SK-N-SH treated with all-trans-retinoic acid at 6 μM for 48 hours (cell line): ENCODE data around the gene MACROD1.

Experiments
- ATAC-seq: fragments of 200-7000 bp; cut with Tn5 transposase; 3 replicates; pipeline ENCODE4 v1.9.1; 2020; ENCODE audit warnings: mild to moderate bottlenecking, moderate library complexity
- ARNTL ChIP-seq: fragments of 450-650 bp; formaldehyde crosslinking; IDR thresholded peaks from 2 replicates; pipeline ENCODE4 v1.5.0; 2020; ENCODE audit warnings: low read depth, mild to moderate bottlenecking, moderate library complexity, borderline replicate concordance
- BACH2 ChIP-seq: fragments of 250-450 bp; sonication (Bioruptor Pico); IDR thresholded peaks from 2 replicates; pipeline ENCODE4 v1.9.0; 2021; ENCODE audit warnings: mild to moderate bottlenecking, borderline replicate concordance
- CSDC2 ChIP-seq: fragments of 250-450 bp; sonication (Bioruptor Pico); IDR thresholded peaks from 2 replicates; pipeline ENCODE4 v1.5.0; 2020; ENCODE audit warnings: mild to moderate bottlenecking, moderate library complexity
- ESRRG ChIP-seq: fragments of 250-450 bp; sonication (Bioruptor Pico); IDR thresholded peaks from 2 replicates; pipeline ENCODE4 v1.6.1; 2021; ENCODE audit warnings: mild to moderate bottlenecking
- GLIS3 ChIP-seq: fragments of 250-450 bp; sonication (Bioruptor Pico); IDR thresholded peaks from 2 replicates; pipeline ENCODE4 v1.5.0; 2020; ENCODE audit warnings: mild to moderate bottlenecking, moderate library complexity
- ISL1 ChIP-seq: fragments of 250-450 bp; sonication (Bioruptor Pico); IDR thresholded peaks from 2 replicates; pipeline ENCODE4 v2.1.2; 2022; ENCODE audit warnings: mild to moderate bottlenecking, moderate library complexity
- OSR1 ChIP-seq: fragments of 250-450 bp; sonication (Bioruptor Pico); IDR thresholded peaks from 2 replicates; pipeline ENCODE4 v1.8.0; 2022; ENCODE audit warnings: moderate library complexity, mild to moderate bottlenecking, inconsistent platforms
- PPARA ChIP-seq: fragments of 250-450 bp; sonication (Bioruptor Pico); IDR thresholded peaks from 2 replicates; pipeline ENCODE4 v1.5.0; 2020; ENCODE audit warnings: mild to moderate bottlenecking, borderline replicate concordance
- RARB ChIP-seq: fragments of 250-450 bp; sonication (Bioruptor Pico); IDR thresholded peaks from 2 replicates; pipeline ENCODE4 v1.8.0; 2021; ENCODE audit warnings: mild to moderate bottlenecking, moderate library complexity
- SNAI2 ChIP-seq: fragments of 250-450 bp; sonication (Bioruptor Pico); IDR thresholded peaks from 2 replicates; pipeline ENCODE4 v1.5.0; 2020; ENCODE audit warnings: mild to moderate bottlenecking, moderate library complexity
- TOX ChIP-seq: fragments of 250-450 bp; sonication (Bioruptor Pico); IDR thresholded peaks from 2 replicates; pipeline ENCODE4 v1.8.0; 2021; ENCODE audit warnings: mild to moderate bottlenecking, moderate library complexity, borderline replicate concordance
- ZC3H10 ChIP-seq: fragments of 250-450 bp; sonication (Bioruptor Pico); IDR thresholded peaks from 2 replicates; pipeline ENCODE4 v1.5.1; 2021; ENCODE audit warnings: mild to moderate bottlenecking, moderate library complexity
- ZFP3 ChIP-seq: fragments of 250-450 bp; sonication (Bioruptor Pico); IDR thresholded peaks from 2 replicates; pipeline ENCODE4 v1.5.0; 2020; ENCODE audit warnings: mild to moderate bottlenecking, moderate library complexity
- ZFP30 ChIP-seq: fragments of 450-650 bp; formaldehyde crosslinking; IDR thresholded peaks from 2 replicates; pipeline ENCODE4 v1.5.0; 2022; ENCODE audit warnings: mild to moderate bottlenecking, moderate library complexity
- ZNF565 ChIP-seq: fragments of 450-650 bp; formaldehyde crosslinking; conservative IDR thresholded peaks from 2 replicates; pipeline ENCODE4 v1.5.0; 2020; ENCODE audit warnings: low read depth, mild to moderate bottlenecking, moderate library complexity
- ZNF70 ChIP-seq: fragments of 450-650 bp; formaldehyde crosslinking; IDR thresholded peaks from 2 replicates; pipeline ENCODE4 v1.5.0; 2020; ENCODE audit warnings: mild to moderate bottlenecking, moderate library complexity
- ZNF8 ChIP-seq: fragments of 450-650 bp; formaldehyde crosslinking; IDR thresholded peaks from 2 replicates; pipeline ENCODE4 v1.5.0; 2020; ENCODE audit warnings: mild to moderate bottlenecking, moderate library complexity
- TF ChIP-seq, protein P1 (sequence below): fragments of 250-450 bp; sonication (Bioruptor Pico); IDR thresholded peaks from 2 replicates; pipeline ENCODE4 v1.5.0; 2020; ENCODE audit warnings: mild to moderate bottlenecking, moderate library complexity
- TF ChIP-seq, protein P2 (sequence below): fragments of 250-450 bp; sonication (Bioruptor Pico); IDR thresholded peaks from 2 replicates; pipeline ENCODE4 v1.5.1; 2021; ENCODE audit warnings: mild to moderate bottlenecking, moderate library complexity
- TF ChIP-seq, protein P3 (sequence below): fragments of 250-450 bp; sonication (Bioruptor Pico); IDR thresholded peaks from 2 replicates; pipeline ENCODE4 v1.8.0; 2021; ENCODE audit warnings: low read depth, mild to moderate bottlenecking, moderate library complexity, borderline replicate concordance
- TF ChIP-seq, protein P4 (sequence below): fragments of 250-450 bp; sonication (Bioruptor Pico); IDR thresholded peaks from 2 replicates; pipeline ENCODE4 v1.5.1; 2020; ENCODE audit warnings: low read depth, mild to moderate bottlenecking, moderate library complexity

The MACROD1 gene

DNA sequence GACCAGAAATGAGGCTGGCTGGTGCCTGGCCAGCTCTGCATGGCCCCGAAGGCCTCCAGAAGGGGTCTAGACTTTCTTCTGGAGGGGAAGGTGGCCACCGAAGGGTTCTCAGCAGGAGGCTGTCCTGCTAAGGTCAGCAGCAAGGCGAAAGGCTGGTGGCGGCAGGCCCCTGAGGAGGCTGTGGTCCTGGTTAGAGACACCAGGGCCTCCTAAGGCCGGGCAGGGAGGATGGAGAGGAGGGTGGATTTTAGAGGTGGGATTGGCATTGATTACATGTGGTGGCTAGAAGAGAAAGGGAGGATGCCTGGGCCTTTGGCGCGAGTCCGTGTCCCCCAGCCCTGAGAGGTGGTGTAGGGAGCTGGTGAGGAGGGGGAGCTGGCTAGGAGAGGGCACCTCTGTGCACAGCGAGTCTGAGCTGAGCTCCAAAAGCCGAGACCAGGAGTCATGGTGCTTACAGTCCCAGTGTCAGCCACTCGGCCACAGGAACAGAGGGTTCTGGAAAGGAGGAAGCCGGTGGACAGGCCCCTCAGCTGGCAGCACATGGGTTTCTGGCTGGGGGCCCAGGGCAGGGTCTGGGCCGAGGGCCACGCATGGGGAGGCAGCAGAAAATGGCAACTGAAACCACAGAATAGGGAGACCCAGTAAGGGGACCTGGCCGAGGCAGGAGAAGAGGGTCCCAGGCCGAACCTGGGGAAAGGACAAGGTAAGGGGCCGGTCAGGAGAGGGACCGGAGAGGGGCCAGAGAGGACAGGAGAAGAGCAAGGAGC is 43.1 kb upstream of the MACROD1 start:
- ATAC-seq = no peak
- no peak for TF ChIP-seq ZNF8 (CRISPR knock-in tag)
- TF ChIP-seq, protein P1, sequence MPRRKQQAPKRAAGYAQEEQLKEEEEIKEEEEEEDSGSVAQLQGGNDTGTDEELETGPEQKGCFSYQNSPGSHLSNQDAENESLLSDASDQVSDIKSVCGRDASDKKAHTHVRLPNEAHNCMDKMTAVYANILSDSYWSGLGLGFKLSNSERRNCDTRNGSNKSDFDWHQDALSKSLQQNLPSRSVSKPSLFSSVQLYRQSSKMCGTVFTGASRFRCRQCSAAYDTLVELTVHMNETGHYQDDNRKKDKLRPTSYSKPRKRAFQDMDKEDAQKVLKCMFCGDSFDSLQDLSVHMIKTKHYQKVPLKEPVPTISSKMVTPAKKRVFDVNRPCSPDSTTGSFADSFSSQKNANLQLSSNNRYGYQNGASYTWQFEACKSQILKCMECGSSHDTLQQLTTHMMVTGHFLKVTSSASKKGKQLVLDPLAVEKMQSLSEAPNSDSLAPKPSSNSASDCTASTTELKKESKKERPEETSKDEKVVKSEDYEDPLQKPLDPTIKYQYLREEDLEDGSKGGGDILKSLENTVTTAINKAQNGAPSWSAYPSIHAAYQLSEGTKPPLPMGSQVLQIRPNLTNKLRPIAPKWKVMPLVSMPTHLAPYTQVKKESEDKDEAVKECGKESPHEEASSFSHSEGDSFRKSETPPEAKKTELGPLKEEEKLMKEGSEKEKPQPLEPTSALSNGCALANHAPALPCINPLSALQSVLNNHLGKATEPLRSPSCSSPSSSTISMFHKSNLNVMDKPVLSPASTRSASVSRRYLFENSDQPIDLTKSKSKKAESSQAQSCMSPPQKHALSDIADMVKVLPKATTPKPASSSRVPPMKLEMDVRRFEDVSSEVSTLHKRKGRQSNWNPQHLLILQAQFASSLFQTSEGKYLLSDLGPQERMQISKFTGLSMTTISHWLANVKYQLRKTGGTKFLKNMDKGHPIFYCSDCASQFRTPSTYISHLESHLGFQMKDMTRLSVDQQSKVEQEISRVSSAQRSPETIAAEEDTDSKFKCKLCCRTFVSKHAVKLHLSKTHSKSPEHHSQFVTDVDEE = no peak
- TF ChIP-seq BACH2 = no peak
- TF ChIP-seq, protein P2, sequence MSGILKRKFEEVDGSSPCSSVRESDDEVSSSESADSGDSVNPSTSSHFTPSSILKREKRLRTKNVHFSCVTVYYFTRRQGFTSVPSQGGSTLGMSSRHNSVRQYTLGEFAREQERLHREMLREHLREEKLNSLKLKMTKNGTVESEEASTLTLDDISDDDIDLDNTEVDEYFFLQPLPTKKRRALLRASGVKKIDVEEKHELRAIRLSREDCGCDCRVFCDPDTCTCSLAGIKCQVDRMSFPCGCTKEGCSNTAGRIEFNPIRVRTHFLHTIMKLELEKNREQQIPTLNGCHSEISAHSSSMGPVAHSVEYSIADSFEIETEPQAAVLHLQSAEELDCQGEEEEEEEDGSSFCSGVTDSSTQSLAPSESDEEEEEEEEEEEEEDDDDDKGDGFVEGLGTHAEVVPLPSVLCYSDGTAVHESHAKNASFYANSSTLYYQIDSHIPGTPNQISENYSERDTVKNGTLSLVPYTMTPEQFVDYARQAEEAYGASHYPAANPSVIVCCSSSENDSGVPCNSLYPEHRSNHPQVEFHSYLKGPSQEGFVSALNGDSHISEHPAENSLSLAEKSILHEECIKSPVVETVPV (CRISPR knock-in tag) = no peak
- TF ChIP-seq, protein P3, sequence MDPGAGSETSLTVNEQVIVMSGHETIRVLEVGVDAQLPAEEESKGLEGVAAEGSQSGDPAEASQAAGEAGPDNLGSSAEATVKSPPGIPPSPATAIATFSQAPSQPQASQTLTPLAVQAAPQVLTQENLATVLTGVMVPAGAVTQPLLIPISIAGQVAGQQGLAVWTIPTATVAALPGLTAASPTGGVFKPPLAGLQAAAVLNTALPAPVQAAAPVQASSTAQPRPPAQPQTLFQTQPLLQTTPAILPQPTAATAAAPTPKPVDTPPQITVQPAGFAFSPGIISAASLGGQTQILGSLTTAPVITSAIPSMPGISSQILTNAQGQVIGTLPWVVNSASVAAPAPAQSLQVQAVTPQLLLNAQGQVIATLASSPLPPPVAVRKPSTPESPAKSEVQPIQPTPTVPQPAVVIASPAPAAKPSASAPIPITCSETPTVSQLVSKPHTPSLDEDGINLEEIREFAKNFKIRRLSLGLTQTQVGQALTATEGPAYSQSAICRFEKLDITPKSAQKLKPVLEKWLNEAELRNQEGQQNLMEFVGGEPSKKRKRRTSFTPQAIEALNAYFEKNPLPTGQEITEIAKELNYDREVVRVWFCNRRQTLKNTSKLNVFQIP (CRISPR knock-in tag) = no peak
- no peak for TF ChIP-seq ZFP30 (CRISPR knock-in tag)
- no peak for TF ChIP-seq GLIS3 (CRISPR knock-in tag)
- TF ChIP-seq TOX (CRISPR knock-in tag) = no peak
- no peak for TF ChIP-seq ARNTL
- no peak for TF ChIP-seq OSR1 (CRISPR knock-in tag)
- TF ChIP-seq, protein P4, sequence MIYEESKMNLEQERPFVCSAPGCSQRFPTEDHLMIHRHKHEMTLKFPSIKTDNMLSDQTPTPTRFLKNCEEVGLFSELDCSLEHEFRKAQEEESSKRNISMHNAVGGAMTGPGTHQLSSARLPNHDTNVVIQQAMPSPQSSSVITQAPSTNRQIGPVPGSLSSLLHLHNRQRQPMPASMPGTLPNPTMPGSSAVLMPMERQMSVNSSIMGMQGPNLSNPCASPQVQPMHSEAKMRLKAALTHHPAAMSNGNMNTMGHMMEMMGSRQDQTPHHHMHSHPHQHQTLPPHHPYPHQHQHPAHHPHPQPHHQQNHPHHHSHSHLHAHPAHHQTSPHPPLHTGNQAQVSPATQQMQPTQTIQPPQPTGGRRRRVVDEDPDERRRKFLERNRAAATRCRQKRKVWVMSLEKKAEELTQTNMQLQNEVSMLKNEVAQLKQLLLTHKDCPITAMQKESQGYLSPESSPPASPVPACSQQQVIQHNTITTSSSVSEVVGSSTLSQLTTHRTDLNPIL (CRISPR knock-in tag) = no peak
- TF ChIP-seq ZNF70 (CRISPR knock-in tag) = no peak
- no peak for TF ChIP-seq CSDC2 (CRISPR knock-in tag)

DNA sequence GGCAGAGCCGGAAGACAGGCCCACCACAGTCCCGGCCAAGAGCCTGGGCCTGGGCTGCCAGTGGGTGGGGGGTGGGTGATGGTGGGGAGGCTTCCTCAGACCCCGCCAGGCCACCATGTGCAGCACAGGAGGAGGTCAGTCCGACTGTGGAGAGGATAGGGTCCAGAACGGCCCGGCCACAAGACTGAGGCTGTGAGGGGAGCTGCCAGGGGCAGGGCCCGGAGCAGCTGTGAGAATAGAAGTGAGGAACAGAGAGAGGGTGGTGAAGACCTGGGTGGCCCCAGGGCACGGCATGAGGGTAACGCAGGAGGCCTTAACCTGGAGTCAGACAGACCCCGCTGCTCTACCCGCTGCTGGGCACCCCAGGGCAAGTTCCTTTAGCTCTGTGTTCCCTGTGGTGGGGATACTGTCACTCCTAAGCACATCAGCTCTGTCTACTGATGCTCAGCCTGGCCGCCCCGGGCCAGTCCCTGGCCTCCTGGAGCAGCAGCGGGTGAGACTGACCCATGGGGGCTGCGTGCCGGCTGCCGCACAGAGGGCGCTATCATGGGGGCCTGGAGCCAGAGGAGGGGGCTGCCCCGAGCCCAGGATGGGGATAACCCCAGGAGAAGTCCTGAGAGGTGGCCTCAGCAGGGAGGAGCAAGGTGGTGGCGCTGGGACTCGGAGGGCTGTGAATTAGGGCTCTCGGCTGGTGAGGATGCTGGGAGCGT is 42.3 kb upstream of the MACROD1 start:
- no peak for ATAC-seq
- no peak for TF ChIP-seq OSR1 (CRISPR knock-in tag)
- no peak for TF ChIP-seq ZNF565
- TF ChIP-seq ZNF70 (CRISPR knock-in tag) = no peak
- TF ChIP-seq GLIS3 (CRISPR knock-in tag) = no peak
- no peak for TF ChIP-seq RARB
- TF ChIP-seq ZC3H10 (CRISPR knock-in tag) = no peak
- no peak for TF ChIP-seq PPARA (CRISPR knock-in tag)
- TF ChIP-seq TOX (CRISPR knock-in tag) = no peak

DNA sequence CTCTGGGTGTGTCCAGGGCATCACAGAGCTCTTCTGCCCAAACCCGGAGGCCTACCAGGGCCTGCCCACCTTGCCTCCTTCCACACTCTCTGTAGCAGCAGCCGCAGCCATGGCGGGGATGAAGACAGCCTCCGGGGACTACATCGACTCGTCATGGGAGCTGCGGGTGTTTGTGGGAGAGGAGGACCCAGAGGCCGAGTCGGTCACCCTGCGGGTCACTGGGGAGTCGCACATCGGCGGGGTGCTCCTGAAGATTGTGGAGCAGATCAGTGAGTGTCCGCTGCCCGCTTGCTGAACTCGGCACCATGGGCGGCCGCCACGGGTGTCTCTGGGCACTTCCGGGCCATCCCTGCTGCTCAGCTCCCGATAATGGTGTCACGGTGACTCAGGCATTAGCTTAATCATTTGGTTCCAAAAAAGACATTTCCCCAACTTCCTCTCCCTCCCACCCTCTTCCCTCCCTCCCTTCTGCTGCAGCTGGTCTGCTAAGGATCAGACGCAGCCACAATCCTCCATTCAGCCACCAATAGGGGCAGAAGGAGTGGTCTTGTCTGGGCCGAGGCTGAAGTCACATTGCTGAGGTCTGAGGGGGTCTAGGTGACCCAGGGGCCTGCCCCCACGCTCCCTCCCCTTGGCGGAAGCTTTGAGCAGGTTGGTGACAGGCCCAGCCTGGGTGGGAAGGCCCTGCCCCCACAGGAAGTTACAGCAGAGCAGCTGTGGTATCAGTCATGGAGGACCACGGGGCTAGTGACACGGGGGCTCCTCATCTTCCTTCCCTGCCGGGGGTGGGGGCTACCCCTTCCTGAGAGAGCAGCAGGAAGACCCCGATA is 41.6 kb upstream of the MACROD1 start:
- TF ChIP-seq CSDC2 (CRISPR knock-in tag) (no peak), ISL1 (CRISPR knock-in tag) (no peak), ZNF565 (no peak), PPARA (CRISPR knock-in tag) (no peak), BACH2 (no peak), ZNF70 (CRISPR knock-in tag) (no peak), ZC3H10 (CRISPR knock-in tag) (no peak), ZNF8 (CRISPR knock-in tag) (no peak), ESRRG (no peak), ZFP3 (CRISPR knock-in tag) (no peak), SNAI2 (CRISPR knock-in tag) (no peak), ARNTL (no peak)
- TF ChIP-seq, protein P2 (CRISPR knock-in tag) = no peak
- TF ChIP-seq, protein P1 = no peak
- TF ChIP-seq, protein P4 (CRISPR knock-in tag) = no peak
- peak; percentile 29 for ATAC-seq
